ENCODE measurements around the gene ARRDC4.

Gene ARRDC4

DNA sequence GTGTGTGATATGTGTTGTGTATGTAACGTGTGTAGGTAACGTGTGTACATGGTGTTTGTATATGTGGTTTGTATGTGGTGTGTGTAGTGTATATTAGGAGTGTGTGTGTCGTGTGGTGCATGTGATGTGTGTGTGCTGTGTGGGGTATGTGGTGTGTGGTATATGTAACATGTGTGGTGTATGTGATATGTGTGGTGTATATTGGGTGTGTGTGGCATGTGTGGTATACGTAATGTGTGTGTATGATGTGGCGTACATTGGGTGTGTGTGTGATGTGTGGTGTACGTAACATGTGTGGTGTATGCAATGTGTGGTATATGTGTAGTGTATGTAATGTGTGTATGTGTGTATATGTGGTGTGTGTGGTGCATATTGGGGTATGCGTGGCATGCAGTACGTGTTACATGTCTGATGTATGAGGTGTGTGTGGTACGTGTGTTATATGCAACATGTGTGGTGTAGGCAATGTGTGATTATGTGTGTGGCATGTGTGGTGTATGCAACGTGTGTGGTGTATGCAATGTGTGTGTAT lies 41.2 kb downstream of the ARRDC4 start:
- POLR2A ChIA-PET, result no interaction called here
- DNase-seq (ENCODE audit: extremely low spot score), result no peak
- CTCF ChIA-PET, result no interaction called here
- TF ChIP-seq FOXK2 (IDR thresholded peaks at IDR 0.05) (no peak), LEF1 (IDR thresholded peaks at IDR 0.05; ENCODE audit: borderline replicate concordance) (no peak), ARNT (IDR thresholded peaks at IDR 0.05) (no peak), SP1 (IDR thresholded peaks at IDR 0.05) (no peak), HDGF (IDR thresholded peaks at IDR 0.05; ENCODE audit: borderline replicate concordance) (no peak), NFRKB (IDR thresholded peaks at IDR 0.05) (no peak), FOXM1 (IDR thresholded peaks at IDR 0.05; ENCODE audit: borderline replicate concordance) (no peak), TARDBP (IDR thresholded peaks at IDR 0.05) (no peak)

DNA sequence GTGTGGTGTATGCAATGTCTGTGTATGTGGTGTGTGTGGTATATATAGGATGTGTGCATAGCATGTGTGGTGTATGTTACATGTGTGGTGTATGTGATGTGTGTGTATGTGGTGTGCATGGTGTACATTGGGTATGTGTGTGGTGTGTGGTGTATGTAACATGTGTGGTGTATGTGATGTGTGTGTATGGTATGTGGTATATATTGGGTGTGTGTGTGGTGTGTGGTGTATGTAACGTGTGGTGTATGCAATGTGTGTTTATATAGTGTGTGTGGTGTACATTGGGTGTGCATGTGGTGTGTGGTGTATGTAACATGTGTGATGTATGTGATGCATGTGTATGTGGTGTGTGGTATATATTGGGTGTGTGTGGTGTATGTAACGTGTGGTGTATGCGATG lies 41.9 kb downstream of the ARRDC4 start:
- CTCF ChIA-PET, result no interaction called here
- TF ChIP-seq FOXM1 (IDR thresholded peaks at IDR 0.05; ENCODE audit: borderline replicate concordance), result no peak
- no peak for TF ChIP-seq SUZ12 (IDR thresholded peaks at IDR 0.05)
- TF ChIP-seq TARDBP (IDR thresholded peaks at IDR 0.05), result no peak
- TF ChIP-seq ZNF384 (IDR thresholded peaks at IDR 0.05), result no peak
- no peak for TF ChIP-seq SP1 (IDR thresholded peaks at IDR 0.05)
- no peak for TF ChIP-seq NFRKB (IDR thresholded peaks at IDR 0.05)
- TF ChIP-seq, protein P1, sequence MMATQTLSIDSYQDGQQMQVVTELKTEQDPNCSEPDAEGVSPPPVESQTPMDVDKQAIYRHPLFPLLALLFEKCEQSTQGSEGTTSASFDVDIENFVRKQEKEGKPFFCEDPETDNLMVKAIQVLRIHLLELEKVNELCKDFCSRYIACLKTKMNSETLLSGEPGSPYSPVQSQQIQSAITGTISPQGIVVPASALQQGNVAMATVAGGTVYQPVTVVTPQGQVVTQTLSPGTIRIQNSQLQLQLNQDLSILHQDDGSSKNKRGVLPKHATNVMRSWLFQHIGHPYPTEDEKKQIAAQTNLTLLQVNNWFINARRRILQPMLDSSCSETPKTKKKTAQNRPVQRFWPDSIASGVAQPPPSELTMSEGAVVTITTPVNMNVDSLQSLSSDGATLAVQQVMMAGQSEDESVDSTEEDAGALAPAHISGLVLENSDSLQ (IDR thresholded peaks at IDR 0.05), result no peak
- TF ChIP-seq BHLHE40 (IDR thresholded peaks at IDR 0.05; ENCODE audit: borderline replicate concordance), result no peak
- TF ChIP-seq L3MBTL2 (conservative IDR thresholded peaks at IDR 0.05), result no peak
- TF ChIP-seq ARNT (IDR thresholded peaks at IDR 0.05), result no peak
- no peak for TF ChIP-seq LEF1 (IDR thresholded peaks at IDR 0.05; ENCODE audit: borderline replicate concordance)
- no peak for TF ChIP-seq FOXA1 (IDR thresholded peaks at IDR 0.05)
- TF ChIP-seq ELF4 (IDR thresholded peaks at IDR 0.05), result no peak
- POLR2A ChIA-PET, result no interaction called here
- no peak for DNase-seq (ENCODE audit: extremely low spot score)

DNA sequence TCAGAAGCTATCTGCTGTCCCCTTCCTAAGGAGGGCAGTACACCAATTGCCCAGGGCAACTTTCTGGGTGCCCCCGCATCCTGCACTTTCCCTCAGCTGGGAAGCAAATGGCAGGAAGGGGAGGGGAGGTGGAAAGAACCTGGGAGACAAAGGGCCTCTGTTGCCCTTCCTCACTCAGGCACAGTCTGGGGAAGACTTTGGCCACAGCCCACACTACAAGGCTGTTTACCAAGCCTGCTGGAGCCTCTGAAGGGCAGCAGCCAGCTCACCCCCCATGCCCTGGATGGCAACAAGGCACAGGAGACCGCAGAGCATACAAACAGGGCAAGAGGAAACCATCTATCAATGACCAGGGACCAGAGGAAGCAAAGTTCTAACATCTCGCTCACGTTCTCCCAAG lies 42.4 kb downstream of the ARRDC4 start:
- CTCF ChIA-PET, result no interaction called here
- no peak for DNase-seq (ENCODE audit: extremely low spot score)
- no peak for TF ChIP-seq FOXM1 (IDR thresholded peaks at IDR 0.05; ENCODE audit: borderline replicate concordance)
- no peak for TF ChIP-seq HDGF (IDR thresholded peaks at IDR 0.05; ENCODE audit: borderline replicate concordance)
- TF ChIP-seq FOXK2 (IDR thresholded peaks at IDR 0.05), result no peak
- TF ChIP-seq FOXA1 (IDR thresholded peaks at IDR 0.05), result no peak
- no peak for TF ChIP-seq ZNF384 (IDR thresholded peaks at IDR 0.05)
- no peak for TF ChIP-seq L3MBTL2 (conservative IDR thresholded peaks at IDR 0.05)
- TF ChIP-seq, protein P1 (IDR thresholded peaks at IDR 0.05), result no peak
- POLR2A ChIA-PET, result no interaction called here

DNA sequence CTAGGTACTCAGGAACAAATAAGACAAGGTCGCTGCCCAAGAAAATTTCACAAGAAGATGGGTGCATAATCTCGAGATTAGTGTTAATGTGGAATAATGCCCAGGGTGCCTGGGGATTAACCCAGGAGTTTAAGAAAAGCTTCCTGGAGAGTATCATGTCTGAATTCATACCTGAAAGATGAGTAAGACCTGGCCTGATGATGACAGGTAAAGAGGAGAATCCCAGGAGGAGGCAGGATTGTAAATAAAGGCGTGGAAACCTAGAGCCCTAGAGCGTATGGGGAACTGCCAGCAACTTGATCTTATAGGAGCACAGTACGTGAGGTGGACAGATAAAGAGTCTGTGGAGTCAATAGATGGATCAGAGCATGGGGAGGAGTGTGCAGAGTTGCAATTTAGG lies 43.0 kb downstream of the ARRDC4 start:
- no peak for DNase-seq (ENCODE audit: extremely low spot score)
- CTCF ChIA-PET, result no interaction called here

DNA sequence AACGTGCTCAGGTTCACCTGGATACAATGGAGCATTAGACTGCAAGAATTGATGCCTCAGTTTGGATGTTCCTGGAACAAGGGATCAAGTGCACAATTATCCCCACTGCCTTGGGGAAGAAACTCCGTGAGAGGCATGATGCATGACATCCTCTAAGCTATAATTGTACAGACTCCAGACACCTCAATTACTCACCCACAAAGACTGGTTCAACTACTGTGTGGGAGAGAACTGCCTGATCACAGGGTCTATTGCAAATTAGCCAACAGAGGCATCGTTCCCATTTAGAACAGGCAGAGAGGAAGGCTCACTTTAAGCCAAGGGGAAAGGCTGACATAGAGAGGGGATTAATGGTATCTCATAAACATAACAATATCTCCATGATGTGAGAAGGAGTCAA lies 43.5 kb downstream of the ARRDC4 start:
- POLR2A ChIA-PET, result no interaction called here
- CTCF ChIA-PET, result interaction anchor here (0.6 to 0.7 kb wide), 2 partner anchors 8 to 9 kb away, joined by 3 to 4 read pairs; no protein-coding TSS in a partner anchor
- no peak for DNase-seq (ENCODE audit: extremely low spot score)
- no peak for TF ChIP-seq SP1 (IDR thresholded peaks at IDR 0.05)
- TF ChIP-seq BHLHE40 (IDR thresholded peaks at IDR 0.05; ENCODE audit: borderline replicate concordance), result no peak
- no peak for TF ChIP-seq ZNF384 (IDR thresholded peaks at IDR 0.05)
- no peak for TF ChIP-seq ELF4 (IDR thresholded peaks at IDR 0.05)
- TF ChIP-seq, protein P1 (IDR thresholded peaks at IDR 0.05), result no peak
- TF ChIP-seq SUZ12 (IDR thresholded peaks at IDR 0.05), result no peak
- no peak for TF ChIP-seq NFRKB (IDR thresholded peaks at IDR 0.05)
- no peak for TF ChIP-seq ARNT (IDR thresholded peaks at IDR 0.05)

More for the DNA sequence above, 43.0 kb downstream of the ARRDC4 start:
- TF ChIP-seq, protein P1 (IDR thresholded peaks at IDR 0.05), result no peak
- TF ChIP-seq FOXK2 (IDR thresholded peaks at IDR 0.05), result no peak
- TF ChIP-seq FOXM1 (IDR thresholded peaks at IDR 0.05; ENCODE audit: borderline replicate concordance), result no peak
- no peak for TF ChIP-seq FOXA1 (IDR thresholded peaks at IDR 0.05)
- TF ChIP-seq NFRKB (IDR thresholded peaks at IDR 0.05), result no peak
- TF ChIP-seq BHLHE40 (IDR thresholded peaks at IDR 0.05; ENCODE audit: borderline replicate concordance), result no peak
- TF ChIP-seq ZNF384 (IDR thresholded peaks at IDR 0.05), result no peak
- no peak for TF ChIP-seq HDGF (IDR thresholded peaks at IDR 0.05; ENCODE audit: borderline replicate concordance)
- TF ChIP-seq CTBP1 (IDR thresholded peaks at IDR 0.05; ENCODE audit: borderline replicate concordance), result no peak
- TF ChIP-seq ARNT (IDR thresholded peaks at IDR 0.05), result no peak
- no peak for TF ChIP-seq LEF1 (IDR thresholded peaks at IDR 0.05; ENCODE audit: borderline replicate concordance)
- TF ChIP-seq TARDBP (IDR thresholded peaks at IDR 0.05), result no peak
- TF ChIP-seq L3MBTL2 (conservative IDR thresholded peaks at IDR 0.05), result no peak
- no peak for TF ChIP-seq ELF4 (IDR thresholded peaks at IDR 0.05)
- TF ChIP-seq SP1 (IDR thresholded peaks at IDR 0.05), result no peak
- no peak for TF ChIP-seq SUZ12 (IDR thresholded peaks at IDR 0.05)
- POLR2A ChIA-PET, result no interaction called here

DNA sequence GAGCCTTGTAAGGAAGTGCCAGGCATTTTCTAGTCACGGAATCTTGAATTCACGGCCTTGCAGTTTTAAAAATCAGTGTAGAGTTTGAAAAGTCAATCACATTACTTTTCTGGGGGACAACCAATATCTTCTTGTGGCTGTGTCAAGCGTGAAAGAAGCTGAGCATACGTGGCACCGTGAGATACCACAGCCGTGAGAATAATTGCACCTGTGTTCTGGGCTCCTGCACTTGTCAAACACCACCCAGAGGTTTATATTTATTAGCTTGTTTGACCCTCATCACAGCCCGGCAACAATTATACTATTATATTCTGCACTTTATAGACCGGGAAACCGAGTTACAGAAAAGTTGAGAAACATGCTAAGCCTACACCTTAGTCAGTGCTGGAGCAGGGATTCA lies 45.2 kb downstream of the ARRDC4 start:
- POLR2A ChIA-PET, result no interaction called here
- TF ChIP-seq ARNT (IDR thresholded peaks at IDR 0.05) (no peak), FOXK2 (IDR thresholded peaks at IDR 0.05) (no peak), FOXA1 (IDR thresholded peaks at IDR 0.05) (no peak), TARDBP (IDR thresholded peaks at IDR 0.05) (no peak), ELF4 (IDR thresholded peaks at IDR 0.05) (no peak), CTBP1 (IDR thresholded peaks at IDR 0.05; ENCODE audit: borderline replicate concordance) (no peak), L3MBTL2 (conservative IDR thresholded peaks at IDR 0.05) (no peak), FOXM1 (IDR thresholded peaks at IDR 0.05; ENCODE audit: borderline replicate concordance) (no peak), ZNF384 (IDR thresholded peaks at IDR 0.05) (no peak), LEF1 (IDR thresholded peaks at IDR 0.05; ENCODE audit: borderline replicate concordance) (no peak), BHLHE40 (IDR thresholded peaks at IDR 0.05; ENCODE audit: borderline replicate concordance) (no peak), NFRKB (IDR thresholded peaks at IDR 0.05) (no peak), SP1 (IDR thresholded peaks at IDR 0.05) (no peak), HDGF (IDR thresholded peaks at IDR 0.05; ENCODE audit: borderline replicate concordance) (no peak), SUZ12 (IDR thresholded peaks at IDR 0.05) (no peak)
- TF ChIP-seq, protein P1 (IDR thresholded peaks at IDR 0.05), result no peak
- CTCF ChIA-PET, result no interaction called here
- no peak for DNase-seq (ENCODE audit: extremely low spot score)

Measured in HEK293T (cell line).